Right atrium auricular region (tissue), 2 donors: ENCODE data around the gene U2AF1L4. TPM values are rescaled to one million over a fixed set of nuclear protein-coding genes. Genes with fewer than 3 reads are reported as not detected.

Experiments used
- DNase-seq: peaks from one replicate; pipeline ENCODE4 v3.0.0-alpha.2; 2019; ENCODE audit warnings: low spot score
- H3K27ac ChIP-seq, 2 donors: fragments of 200-600 bp; sonication (generic); 1 replicate in 1 of 2; 2 replicates in 1 of 2; pipeline ENCODE4 v1.5.1; 2016 to 2019
- H3K27me3 ChIP-seq, 2 donors: fragments of 200-600 bp; sonication (generic); one replicate each; pipeline versions ENCODE4 v1.5.1 to v1.6.0; 2017 to 2019
- H3K36me3 ChIP-seq: fragments of 200-600 bp; sonication (generic); one replicate; pipeline ENCODE4 v1.5.1; 2016
- H3K4me1 ChIP-seq, 2 donors: fragments of 200-600 bp; sonication (generic); one replicate each; pipeline versions ENCODE4 v1.5.1 to v1.6.0; 2017 to 2019
- H3K4me3 ChIP-seq, 2 donors: fragments of 200-600 bp; sonication (generic); 1 replicate in 1 of 2; 2 replicates in 1 of 2; pipeline ENCODE4 v1.5.1; 2017 to 2019; ENCODE audit warnings: mild to moderate bottlenecking in 1 of 2, moderate library complexity in 1 of 2
- H3K9me3 ChIP-seq, 2 donors: fragments of 200-600 bp; sonication (generic); one replicate each; pipeline ENCODE4 v1.5.1; 2019
- total RNA-seq, 2 donors: library from RNA; depleted of rRNA; stranded (reverse); fragments of >200 nt; gene quantifications; one replicate each; pipeline ENCODE4 v1.1.0, GENCODE V29; 2016
- TF ChIP-seq, protein P1 (sequence below), 2 donors: fragments of 200-600 bp; sonication (generic); IDR thresholded peaks; one replicate each; pipeline ENCODE4 v1.5.1; 2019; ENCODE audit warnings: antibody characterized with exemption in 2 of 2

The U2AF1L4 gene
- total RNA-seq, 2 donors from 2014 or later: 19.9 to 33.1 TPM

DNA sequence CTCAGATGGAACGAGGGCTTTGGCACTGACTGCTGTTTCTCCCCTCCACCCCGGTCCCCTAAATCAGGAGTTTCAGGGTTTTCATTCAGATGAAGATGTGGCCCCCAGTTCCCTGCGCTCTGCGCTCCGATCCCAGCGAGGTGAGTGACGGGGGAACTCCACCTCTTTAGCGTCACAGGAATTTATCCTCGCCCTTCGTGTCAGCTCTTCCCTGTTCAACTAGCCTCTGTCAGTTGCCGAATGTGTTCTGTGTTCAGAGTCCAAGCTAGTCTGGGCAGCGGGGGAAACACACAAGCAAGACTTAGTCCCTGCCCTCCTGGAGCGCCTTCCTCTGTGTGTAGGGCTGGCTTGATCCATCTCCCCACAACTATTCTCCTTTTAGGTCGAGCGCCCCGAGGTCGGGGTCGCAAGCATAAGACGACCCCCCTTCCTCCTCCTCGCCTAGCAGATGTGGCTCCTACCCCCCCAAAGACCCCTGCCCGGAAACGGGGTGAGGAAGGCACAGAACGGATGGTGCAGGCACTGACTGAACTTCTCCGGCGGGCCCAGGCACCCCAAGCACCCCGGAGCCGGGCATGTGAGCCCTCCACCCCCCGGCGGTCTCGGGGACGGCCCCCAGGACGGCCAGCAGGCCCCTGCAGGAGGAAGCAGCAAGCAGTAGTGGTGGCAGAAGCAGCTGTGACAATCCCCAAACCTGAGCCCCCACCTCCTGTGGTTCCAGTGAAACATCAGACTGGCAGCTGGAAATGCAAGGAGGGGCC, 25.6 kb downstream of the U2AF1L4 start:
- peaks cover 0 to 30% of the 10 kb centered on the region in 2 donors for H3K4me1 ChIP-seq
- no peaks in the 10 kb centered on the region for H3K27me3 ChIP-seq
- H3K4me3 ChIP-seq: no peak overlapping the region
- H3K36me3 ChIP-seq: peaks cover 45% of the 10 kb centered on the region
- no peak for DNase-seq
- no peaks in the 10 kb centered on the region for H3K9me3 ChIP-seq
- TF ChIP-seq, protein P1, sequence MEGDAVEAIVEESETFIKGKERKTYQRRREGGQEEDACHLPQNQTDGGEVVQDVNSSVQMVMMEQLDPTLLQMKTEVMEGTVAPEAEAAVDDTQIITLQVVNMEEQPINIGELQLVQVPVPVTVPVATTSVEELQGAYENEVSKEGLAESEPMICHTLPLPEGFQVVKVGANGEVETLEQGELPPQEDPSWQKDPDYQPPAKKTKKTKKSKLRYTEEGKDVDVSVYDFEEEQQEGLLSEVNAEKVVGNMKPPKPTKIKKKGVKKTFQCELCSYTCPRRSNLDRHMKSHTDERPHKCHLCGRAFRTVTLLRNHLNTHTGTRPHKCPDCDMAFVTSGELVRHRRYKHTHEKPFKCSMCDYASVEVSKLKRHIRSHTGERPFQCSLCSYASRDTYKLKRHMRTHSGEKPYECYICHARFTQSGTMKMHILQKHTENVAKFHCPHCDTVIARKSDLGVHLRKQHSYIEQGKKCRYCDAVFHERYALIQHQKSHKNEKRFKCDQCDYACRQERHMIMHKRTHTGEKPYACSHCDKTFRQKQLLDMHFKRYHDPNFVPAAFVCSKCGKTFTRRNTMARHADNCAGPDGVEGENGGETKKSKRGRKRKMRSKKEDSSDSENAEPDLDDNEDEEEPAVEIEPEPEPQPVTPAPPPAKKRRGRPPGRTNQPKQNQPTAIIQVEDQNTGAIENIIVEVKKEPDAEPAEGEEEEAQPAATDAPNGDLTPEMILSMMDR (IDR thresholded peaks at IDR 0.05): no peak
- H3K27ac ChIP-seq: peak overlapping the region in 1 of 2 donors; percentile 85

DNA sequence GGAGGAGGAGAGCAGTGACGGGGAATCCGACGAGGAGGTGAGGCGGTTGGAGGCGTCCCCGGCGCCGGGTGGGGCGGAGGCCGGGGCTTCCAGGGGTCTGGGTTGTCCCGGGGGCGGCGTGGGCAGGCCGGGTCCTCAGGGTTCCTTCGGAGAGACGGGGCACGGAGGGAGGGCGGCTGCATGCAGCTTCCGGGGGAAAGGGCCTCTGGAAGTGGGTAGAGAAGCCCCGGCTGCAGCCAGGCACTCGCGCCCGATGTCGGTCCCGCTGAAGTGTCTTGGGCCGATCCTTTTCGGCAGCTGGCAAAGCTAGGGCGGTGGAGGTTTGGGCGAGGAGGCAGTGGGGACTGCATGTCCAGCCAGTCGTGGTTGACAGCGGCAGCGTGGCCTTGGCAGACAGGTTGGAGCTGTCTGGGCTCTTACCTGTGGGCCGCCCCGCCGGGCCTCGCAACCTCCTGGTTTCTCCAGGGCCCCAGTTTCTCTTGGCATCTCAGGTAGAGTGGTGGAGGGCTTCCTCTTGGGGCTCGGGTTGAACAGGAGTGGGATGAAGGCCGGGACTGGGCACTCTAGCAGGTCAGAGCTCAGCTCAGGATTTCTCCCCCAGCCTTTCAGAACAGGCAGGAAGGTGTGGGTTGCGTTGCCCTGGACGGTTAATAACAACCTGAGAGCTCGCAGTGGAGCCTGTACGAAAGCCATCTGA, 26.7 kb downstream of the U2AF1L4 start:
- Histone ChIP-seq H3K36me3 (peaks cover 34% of the 10 kb centered on the region), H3K27ac (peak overlapping the region; percentile 85), H3K4me3 (peak overlapping the region; percentile 73 to 88), H3K9me3 (no peaks in the 10 kb centered on the region), H3K4me1 (peaks cover 0 to 30% of the 10 kb centered on the region in 2 donors), H3K27me3 (no peaks in the 10 kb centered on the region)
- TF ChIP-seq, protein P1 (IDR thresholded peaks at IDR 0.05): no peak
- no peak for DNase-seq

DNA sequence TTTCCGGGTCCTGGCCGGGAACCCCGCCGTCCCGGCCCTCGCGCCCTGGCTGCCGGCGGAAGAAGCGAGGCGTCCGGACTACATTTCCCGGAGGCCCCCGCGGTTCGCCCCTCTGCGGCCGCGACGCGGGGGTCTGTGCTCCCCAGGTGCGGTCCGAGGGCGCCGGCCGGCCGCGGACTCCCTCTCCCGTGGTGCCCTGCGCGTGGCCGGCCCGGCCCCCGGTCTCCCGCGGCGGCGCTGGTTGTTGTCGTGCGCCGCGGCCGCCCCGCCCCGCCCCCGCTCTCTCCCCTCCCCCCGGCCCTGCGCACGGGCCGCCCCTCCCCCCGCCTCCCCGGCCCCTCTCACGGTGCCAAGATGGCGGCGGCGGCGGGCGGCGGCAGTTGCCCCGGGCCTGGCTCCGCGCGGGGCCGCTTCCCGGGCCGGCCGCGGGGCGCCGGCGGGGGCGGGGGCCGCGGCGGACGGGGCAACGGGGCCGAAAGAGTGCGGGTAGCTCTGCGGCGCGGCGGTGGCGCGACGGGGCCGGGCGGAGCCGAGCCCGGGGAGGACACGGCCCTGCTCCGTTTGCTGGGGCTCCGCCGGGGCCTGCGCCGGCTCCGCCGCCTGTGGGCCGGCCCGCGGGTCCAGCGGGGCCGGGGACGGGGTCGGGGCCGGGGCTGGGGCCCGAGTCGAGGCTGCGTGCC, 27.4 kb downstream of the U2AF1L4 start, which contains the start of gene KMT2B:
Gene KMT2B, plus strand, starts transcription at position 339 of the 680 bp plus-strand sequence. Its CDS starts 16 bp downstream, at position 355.
- H3K27me3 ChIP-seq: no peaks in the 10 kb centered on the region
- peaks cover 0 to 30% of the 10 kb centered on the region in 2 donors for H3K4me1 ChIP-seq
- H3K27ac ChIP-seq: peak within 1 kb of the TSS; percentile 87 to 93
- H3K9me3 ChIP-seq: no peaks in the 10 kb centered on the region
- peak within 1 kb of the TSS; percentile 73 to 88 for H3K4me3 ChIP-seq
- TF ChIP-seq, protein P1 (IDR thresholded peaks at IDR 0.05): no peak
- DNase-seq: no peak
- peaks cover 27% of the 10 kb centered on the region for H3K36me3 ChIP-seq

DNA sequence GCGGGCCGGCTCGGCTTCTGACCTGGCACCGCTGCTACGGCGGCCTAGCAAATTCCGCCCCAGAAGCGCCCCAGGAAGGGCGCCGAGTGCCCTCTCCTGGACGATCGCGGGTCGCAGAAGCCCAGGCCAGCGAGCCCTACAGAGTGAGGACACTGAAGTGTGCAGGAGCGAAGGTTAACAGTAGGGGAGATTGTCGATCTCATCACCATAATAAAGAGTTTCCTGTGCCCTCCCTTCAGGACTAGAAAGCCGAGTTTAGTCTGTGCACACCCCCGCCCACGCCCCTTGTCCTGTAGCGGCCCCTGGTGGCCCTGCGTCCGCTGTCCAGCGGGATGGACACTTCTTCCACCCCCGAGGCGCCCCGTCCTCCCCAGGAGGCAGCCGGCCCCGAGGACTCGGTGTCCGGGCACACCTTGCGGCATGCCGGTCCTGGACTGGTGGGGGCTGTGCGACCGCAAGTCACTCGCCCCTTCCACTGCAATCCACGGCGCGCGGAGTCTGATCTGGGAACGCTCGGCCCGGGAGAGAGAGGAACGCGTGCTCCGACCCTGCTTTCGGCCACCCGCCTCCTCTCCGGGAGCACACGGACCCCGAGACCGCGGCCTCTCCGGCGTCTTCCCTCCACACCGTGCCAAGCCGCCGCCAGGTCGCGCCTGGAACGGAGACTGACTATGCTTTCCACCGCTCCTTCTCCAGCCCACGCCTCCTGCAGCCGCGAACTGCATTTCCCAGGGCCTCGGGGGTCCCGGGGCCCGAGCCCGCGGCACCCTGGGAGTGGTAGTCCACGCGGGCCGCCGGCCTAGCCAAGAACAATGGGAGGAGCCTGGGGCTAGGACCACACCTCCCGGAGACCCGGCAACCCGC, 28.2 kb downstream of the U2AF1L4 start:
- H3K4me1 ChIP-seq: peaks cover 0 to 30% of the 10 kb centered on the region in 2 donors
- peak; percentile 94 for DNase-seq
- peaks cover 20% of the 10 kb centered on the region for H3K36me3 ChIP-seq
- H3K27me3 ChIP-seq: no peaks in the 10 kb centered on the region
- peak overlapping the region; percentile 87 to 93 for H3K27ac ChIP-seq
- TF ChIP-seq, protein P1 (IDR thresholded peaks at IDR 0.05): peak; percentile 86 to 94
- H3K9me3 ChIP-seq: no peaks in the 10 kb centered on the region
- peak overlapping the region; percentile 73 to 77 for H3K4me3 ChIP-seq
